Stomach (tissue), 9 donors: ENCODE data around the gene S100A9. TPM values are rescaled to one million over a fixed set of nuclear protein-coding genes. Genes with fewer than 3 reads are reported as not detected.

ENCODE experiments used
- DNase-seq, 2 donors: peaks; one replicate each; pipeline versions ENCODE4 v3.0.0 to v3.0.0-alpha.2; 2013 to 2019
- H3K27ac ChIP-seq, 5 donors: fragments of 200-600 bp in 4 of 5; sonication (generic) in 4 of 5; one replicate each; pipeline ENCODE4 v1.5.1; 2013 to 2019; ENCODE audit warnings: mild to moderate bottlenecking in 1 of 5, moderate library complexity in 1 of 5
- H3K27me3 ChIP-seq, 3 donors: fragments of 200-600 bp; sonication (generic); one replicate each; pipeline ENCODE4 v1.5.1; 2017 to 2019; ENCODE audit warnings: mixed run types in 1 of 3
- H3K36me3 ChIP-seq, 4 donors: fragments of 200-600 bp; sonication (generic); 1 replicate in 3 of 4; 2 replicates in 1 of 4; pipeline ENCODE4 v1.5.1; 2016 to 2019
- H3K4me1 ChIP-seq, 4 donors: fragments of 200-600 bp; sonication (generic); one replicate each; pipeline ENCODE4 v1.5.1; 2016 to 2019
- H3K4me3 ChIP-seq, 4 donors: fragments of 200-600 bp; sonication (generic) in 3 of 4; one replicate each; pipeline ENCODE4 v1.5.1; 2016 to 2019; ENCODE audit warnings: mild to moderate bottlenecking in 1 of 4
- H3K9me3 ChIP-seq, 4 donors: fragments of 200-600 bp; sonication (generic); one replicate each; pipeline ENCODE4 v1.5.1; 2016 to 2019
- EP300 ChIP-seq: sonication (generic); formaldehyde crosslinking; IDR thresholded peaks from one replicate; pipeline ENCODE4 v1.6.1; 2017; ENCODE audit warnings: antibody characterized with exemption
- POLR2A ChIP-seq, 4 donors: fragments of 450-650 bp; IDR thresholded peaks; one replicate each; pipeline ENCODE4 v1.6.1; 2016; ENCODE audit warnings: antibody characterized with exemption in 4 of 4, control low read depth in 2 of 4, mild to moderate bottlenecking in 1 of 4, moderate library complexity in 1 of 4
- POLR2AphosphoS5 ChIP-seq, 3 donors: sonication (generic); formaldehyde crosslinking; IDR thresholded peaks; one replicate each; pipeline ENCODE4 v1.6.1; 2016; ENCODE audit warnings: antibody characterized with exemption in 3 of 3
- WGBS, 5 donors: extraction: QIAGEN DNeasy Blood & Tissue Kit in 3 of 5; methylation state at CpG; one replicate each; pipeline versions ENCODE4 v1.1.5 to v1.1.7; 2013 to 2018; 5-methylcytosine and 5-hydroxymethylcytosine counted together
- intact Hi-C: fragments of 100-400 bp; cut with DNase I; formaldehyde crosslinking; loops from one replicate; pipeline ENCODE4 v1.15.1; 2023; ENCODE audit warnings: low total_unique reads
- polyA plus RNA-seq, 3 donors: library from polyadenylated mRNA; stranded (reverse); fragments of 200-250 nt; gene quantifications; one replicate each; pipeline ENCODE4 v1.2.3, GENCODE V29; 2013
- total RNA-seq, 5 donors: library from RNA; depleted of rRNA; stranded (reverse); fragments of >200 nt; gene quantifications; one replicate each; pipeline versions ENCODE4 v1.1.0 to v1.2.3, GENCODE V29; 2014 to 2016
- TF ChIP-seq, protein P1 (sequence below), 7 experiments: fragments of 450-650 bp in 4 of 7; fragments of 200-600 bp in 3 of 7; sonication (generic) in 3 of 7; IDR thresholded peaks; one replicate each; pipeline ENCODE4 v1.5.1; 2016 to 2019; ENCODE audit warnings: antibody characterized with exemption in 7 of 7, control low read depth in 2 of 7, mild to moderate bottlenecking in 1 of 7
- donor health status: healthy with polysubstance abuse.
- donor health status: Bipolar disorder and iron deficiency.
- donor health status: healthy.

Gene S100A9
- total and polyA plus RNA-seq, 8 donors = 17.4 to 9,878 (median 276) TPM; not detected in 1

DNA sequence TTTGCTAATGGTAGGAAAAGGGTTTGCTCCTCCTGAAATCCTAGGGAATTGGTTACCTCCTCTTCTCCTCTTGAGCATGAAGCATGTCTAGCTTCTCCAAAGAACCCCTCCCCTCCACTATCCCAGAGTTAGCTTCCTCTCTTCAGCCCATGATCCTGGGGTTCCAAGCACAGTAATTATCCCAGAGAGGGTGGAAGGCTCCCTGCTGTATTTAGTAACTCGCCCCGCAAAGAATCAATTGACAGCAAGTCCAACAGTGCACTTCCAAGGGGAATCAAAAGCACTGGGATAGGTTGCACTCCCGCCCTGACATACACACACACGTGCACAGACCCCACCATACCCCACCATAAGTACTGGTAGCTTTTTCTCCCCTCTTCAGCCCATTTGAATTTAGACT is 30.1 kb downstream of the S100A9 start:
- TF ChIP-seq, protein P1, sequence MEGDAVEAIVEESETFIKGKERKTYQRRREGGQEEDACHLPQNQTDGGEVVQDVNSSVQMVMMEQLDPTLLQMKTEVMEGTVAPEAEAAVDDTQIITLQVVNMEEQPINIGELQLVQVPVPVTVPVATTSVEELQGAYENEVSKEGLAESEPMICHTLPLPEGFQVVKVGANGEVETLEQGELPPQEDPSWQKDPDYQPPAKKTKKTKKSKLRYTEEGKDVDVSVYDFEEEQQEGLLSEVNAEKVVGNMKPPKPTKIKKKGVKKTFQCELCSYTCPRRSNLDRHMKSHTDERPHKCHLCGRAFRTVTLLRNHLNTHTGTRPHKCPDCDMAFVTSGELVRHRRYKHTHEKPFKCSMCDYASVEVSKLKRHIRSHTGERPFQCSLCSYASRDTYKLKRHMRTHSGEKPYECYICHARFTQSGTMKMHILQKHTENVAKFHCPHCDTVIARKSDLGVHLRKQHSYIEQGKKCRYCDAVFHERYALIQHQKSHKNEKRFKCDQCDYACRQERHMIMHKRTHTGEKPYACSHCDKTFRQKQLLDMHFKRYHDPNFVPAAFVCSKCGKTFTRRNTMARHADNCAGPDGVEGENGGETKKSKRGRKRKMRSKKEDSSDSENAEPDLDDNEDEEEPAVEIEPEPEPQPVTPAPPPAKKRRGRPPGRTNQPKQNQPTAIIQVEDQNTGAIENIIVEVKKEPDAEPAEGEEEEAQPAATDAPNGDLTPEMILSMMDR (IDR thresholded peaks at IDR 0.05) = no peak
- TF ChIP-seq POLR2A (IDR thresholded peaks at IDR 0.05) (no peak), EP300 (no peak), POLR2AphosphoS5 (IDR thresholded peaks at IDR 0.05) (no peak)
- H3K27me3 ChIP-seq = peaks cover 0 to 37% (median 10%) of the 10 kb centered on the region in 3 donors
- peak overlapping the region in 2 of 5 donors; percentile 27 to 60 for H3K27ac ChIP-seq
- H3K36me3 ChIP-seq = no peaks in the 10 kb centered on the region
- WGBS, 5 donors = 67 to 74% (median 69%) methylated on average over 4 of the region's 4 CpGs
- peaks cover 0 to 3% (median 1%) of the 10 kb centered on the region in 4 donors for H3K9me3 ChIP-seq
- intact Hi-C loops = no loop called here
- no peak for DNase-seq
- no peaks in the 10 kb centered on the region for H3K4me1 ChIP-seq
- no peak overlapping the region for H3K4me3 ChIP-seq

DNA sequence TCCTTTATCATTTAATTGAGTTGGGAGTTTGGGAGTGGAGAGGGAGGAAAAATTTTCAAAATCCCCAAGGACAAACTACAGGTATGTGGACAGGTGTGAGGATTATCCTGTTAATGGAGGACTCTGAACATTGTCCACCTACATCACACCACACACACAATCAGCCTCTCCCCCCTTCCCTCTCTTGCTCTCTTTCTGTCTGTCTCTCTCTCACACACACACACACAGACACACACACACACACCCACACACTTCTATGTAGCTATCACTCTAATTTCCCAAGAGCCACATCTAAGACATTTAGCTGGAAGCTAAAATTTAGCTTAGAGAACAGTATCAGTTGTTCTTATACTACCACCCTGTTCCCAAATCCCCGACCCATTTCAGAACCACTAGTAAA is 31.7 kb downstream of the S100A9 start:
- Histone ChIP-seq H3K4me1 (no peaks in the 10 kb centered on the region), H3K27ac (peak overlapping the region in 2 of 5 donors; percentile 64 to 67), H3K27me3 (peaks cover 0 to 43% (median 10%) of the 10 kb centered on the region in 3 donors), H3K9me3 (no peaks in the 10 kb centered on the region), H3K4me3 (peak overlapping the region in 2 of 4 donors; percentile 29 to 36), H3K36me3 (no peaks in the 10 kb centered on the region)
- intact Hi-C loops = no loop called here
- 71 to 94% (median 79%) methylated on average over 1 of the region's 1 CpG for WGBS, 5 donors
- no peak for DNase-seq
- TF ChIP-seq POLR2AphosphoS5 (IDR thresholded peaks at IDR 0.05) (no peak), EP300 (no peak), POLR2A (IDR thresholded peaks at IDR 0.05) (no peak)
- TF ChIP-seq, protein P1 (IDR thresholded peaks at IDR 0.05) = no peak

DNA sequence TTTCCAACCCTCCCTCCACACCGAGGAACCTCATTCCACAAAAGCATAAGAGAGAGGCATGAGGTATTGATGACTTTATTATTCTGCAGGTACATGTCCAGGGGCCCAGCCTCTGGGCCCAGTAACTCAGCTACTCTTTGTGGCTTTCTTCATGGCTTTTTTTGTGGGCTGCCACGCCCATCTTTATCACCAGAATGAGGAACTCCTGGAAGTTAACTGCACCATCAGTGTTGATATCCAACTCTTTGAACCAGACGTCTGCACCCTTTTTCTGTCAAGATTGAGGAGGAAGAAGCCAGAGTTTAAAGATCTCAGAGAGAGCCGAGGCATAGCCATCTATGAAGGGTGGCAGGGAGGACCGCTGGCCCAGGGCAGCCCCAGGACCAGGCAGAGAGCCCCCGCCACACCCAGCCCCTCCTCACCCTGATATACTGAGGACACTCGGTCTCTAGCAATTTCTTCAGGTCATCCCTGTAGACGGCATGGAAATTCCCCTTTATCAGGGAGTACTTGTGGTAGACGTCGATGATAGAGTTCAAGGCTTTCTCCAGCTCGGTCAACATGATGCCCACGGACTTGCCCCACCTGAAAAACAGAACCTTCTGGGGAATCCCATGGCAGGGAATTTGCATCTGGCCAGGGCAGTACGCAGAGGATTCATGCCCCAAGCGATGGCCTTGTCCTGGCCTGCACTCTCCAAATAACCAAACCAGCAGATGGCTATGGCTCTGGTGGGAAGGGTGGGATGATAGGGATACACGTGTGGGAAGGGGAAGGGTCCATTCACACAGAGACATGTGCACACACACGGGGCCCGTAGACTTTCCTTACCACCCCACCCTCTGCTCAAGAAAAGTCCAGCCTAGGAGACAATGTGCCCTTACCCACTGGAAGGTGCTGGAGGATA is 32.6 kb downstream of the S100A9 start:
- Histone ChIP-seq H3K27ac (peak overlapping the region in 2 of 5 donors; percentile 64 to 67), H3K36me3 (no peaks in the 10 kb centered on the region), H3K4me1 (no peaks in the 10 kb centered on the region), H3K27me3 (peaks cover 0 to 43% (median 12%) of the 10 kb centered on the region in 3 donors), H3K9me3 (no peaks in the 10 kb centered on the region), H3K4me3 (peak overlapping the region in 2 of 4 donors; percentile 29 to 36)
- TF ChIP-seq, protein P1 (IDR thresholded peaks at IDR 0.05) = no peak
- TF ChIP-seq POLR2AphosphoS5 (IDR thresholded peaks at IDR 0.05) (no peak), EP300 (no peak), POLR2A (IDR thresholded peaks at IDR 0.05) (no peak)
- DNase-seq = no peak
- 68 to 79% (median 69%) methylated on average over 16 to 17 of the region's 17 CpGs for WGBS, 5 donors
- intact Hi-C loops = no loop called here

DNA sequence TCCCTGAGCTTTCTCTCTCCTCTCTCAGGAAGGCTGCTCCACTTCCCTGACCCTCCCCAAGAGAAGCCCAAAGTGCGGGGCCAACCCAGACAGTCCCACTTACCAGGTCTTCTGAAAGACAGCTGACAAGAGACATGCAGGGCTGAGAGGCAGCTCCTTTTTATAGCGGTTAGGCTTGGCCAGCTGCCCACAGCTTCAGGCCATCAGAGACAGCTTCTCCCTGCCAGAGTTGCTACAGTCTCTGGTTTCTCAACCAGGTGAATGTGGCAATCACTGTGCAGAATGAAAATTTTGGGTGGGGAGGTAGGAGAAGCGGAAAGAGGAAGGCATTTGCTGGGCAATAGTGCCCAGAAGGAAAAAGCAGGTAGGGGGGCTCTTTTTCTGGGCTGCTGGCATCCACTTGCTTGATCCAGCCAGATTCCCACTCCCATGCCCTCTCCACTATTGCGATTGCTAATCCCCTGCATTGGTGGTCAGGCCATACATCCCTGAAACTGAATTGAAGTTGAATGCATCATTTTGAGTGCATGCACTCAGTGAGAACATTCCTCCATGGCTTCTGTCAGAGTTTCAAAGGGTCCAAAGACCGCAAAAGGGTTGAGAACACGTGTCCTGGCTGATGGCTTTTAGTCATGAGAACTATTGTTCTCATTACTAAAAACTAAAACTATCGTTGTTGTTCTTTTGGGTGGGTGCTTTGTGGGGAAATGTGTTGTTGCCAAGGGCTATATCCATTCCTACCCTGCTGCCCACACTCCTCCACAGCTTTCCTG is 33.5 kb downstream of the S100A9 start, which contains the start of gene S100A8:
Gene S100A8, minus strand, starts transcription at position 136 of the 773 bp plus-strand sequence. CDS start 538 bp downstream, outside the sequence.
- DNase-seq = peak in 1 of 2 donors; percentile 48
- 58 to 80% (median 68%) methylated on average over 7 of the region's 7 CpGs for WGBS, 5 donors
- H3K27ac ChIP-seq = peak within 1 kb of the TSS in 2 of 5 donors; percentile 64 to 67

More for the DNA sequence above, 33.5 kb downstream of the S100A9 start, which contains the start of gene S100A8:
- Histone ChIP-seq H3K4me3 (peak within 1 kb of the TSS in 2 of 4 donors; percentile 29 to 36), H3K27me3 (peaks cover 0 to 52% (median 18%) of the 10 kb centered on the region in 3 donors), H3K9me3 (no peaks in the 10 kb centered on the region), H3K4me1 (no peaks in the 10 kb centered on the region), H3K36me3 (no peaks in the 10 kb centered on the region)
- peak in 1 of 3 donors; percentile 8 for TF ChIP-seq POLR2AphosphoS5 (IDR thresholded peaks at IDR 0.05)
- TF ChIP-seq, protein P1 (IDR thresholded peaks at IDR 0.05) = no peak
- no peak for TF ChIP-seq EP300
- TF ChIP-seq POLR2A (IDR thresholded peaks at IDR 0.05) = no peak
- intact Hi-C loops = no loop called here
